Left renal cortex interstitium (tissue), 4 donors: Measurements from ENCODE around the gene TTC9. TPM values are rescaled to one million over a fixed set of nuclear protein-coding genes. Genes with fewer than 3 reads are reported as not detected.

Source experiments
- DNase-seq, 4 donors: peaks; one replicate each; pipeline ENCODE4 v3.0.0-alpha.2; 2013; ENCODE audit warnings: low read depth in 4 of 4, low spot score in 2 of 4, missing footprints in 1 of 4
- polyA plus RNA-seq, 4 donors: library from polyadenylated mRNA; unstranded; fragments of 120-200 nt; gene quantifications; one replicate each; pipeline ENCODE4 v1.2.1, GENCODE V29; 2013; ENCODE audit not compliant: insufficient read length in 4 of 4

The TTC9 gene
- polyA plus RNA-seq = 1 to 10 TPM; 3.0 to 3.8 (median 3.4) TPM

DNA sequence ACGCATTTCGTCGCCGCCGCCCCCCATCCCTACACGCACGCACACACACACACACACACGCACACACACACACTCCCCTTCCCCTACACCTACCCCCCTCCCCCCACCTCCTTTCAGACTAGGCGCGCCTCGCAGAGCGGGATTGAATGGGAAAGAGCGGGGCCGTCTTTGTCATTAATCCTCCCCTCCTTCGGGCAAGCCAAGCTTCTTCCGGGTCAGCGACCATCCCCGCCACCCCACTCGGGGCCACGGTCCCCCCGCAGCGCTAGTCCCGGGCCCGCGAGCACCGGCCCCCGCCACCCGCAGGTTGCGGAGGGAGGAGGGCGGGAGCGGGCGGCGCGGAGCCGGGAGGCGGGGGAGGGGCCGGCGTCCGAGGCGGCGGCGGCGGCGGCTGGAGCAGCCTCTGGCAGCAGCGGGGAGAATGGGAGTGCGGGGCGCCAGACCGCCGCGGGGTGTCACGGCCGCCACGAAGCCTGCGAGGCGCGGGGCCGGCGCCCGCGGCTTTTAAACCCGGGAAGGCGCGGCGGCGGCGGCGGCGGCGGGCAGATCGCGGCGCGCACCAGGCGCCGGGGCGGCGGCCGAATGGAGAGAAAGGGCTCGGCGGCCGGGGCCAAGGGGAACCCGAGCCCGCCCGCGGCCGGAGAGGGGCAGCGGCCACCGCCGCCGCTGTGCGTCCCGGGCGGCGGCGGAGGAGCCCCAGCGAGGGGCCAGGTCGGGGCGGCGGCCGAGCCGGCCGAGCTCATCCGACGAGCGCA, at the start of gene TTC9:
Gene TTC9 (plus strand): TSS at position 369 of the 755 bp plus-strand sequence. CDS start 214 bp downstream, at position 583.
- no peak for DNase-seq

DNA sequence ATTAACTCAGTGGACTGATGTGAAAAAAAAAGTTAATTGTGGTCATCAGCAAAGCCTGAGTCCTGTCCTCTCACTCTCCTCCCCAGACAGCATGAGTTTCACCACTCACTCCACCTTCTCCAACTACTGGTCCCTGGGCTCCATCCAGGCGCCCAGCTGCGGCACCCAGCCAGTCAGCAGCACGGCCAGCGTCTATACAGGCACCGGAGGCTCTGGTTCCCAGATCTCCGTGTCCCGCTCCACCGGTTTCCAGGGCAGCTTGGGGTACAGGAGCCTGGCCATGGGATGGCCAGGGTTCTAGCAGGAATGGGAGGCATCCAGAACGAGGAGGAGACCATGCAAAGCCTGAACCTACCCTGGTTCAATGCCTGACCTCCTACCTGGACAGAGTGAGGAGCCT, 47.3 kb upstream of the TTC9 start:
- no peak for DNase-seq

DNA sequence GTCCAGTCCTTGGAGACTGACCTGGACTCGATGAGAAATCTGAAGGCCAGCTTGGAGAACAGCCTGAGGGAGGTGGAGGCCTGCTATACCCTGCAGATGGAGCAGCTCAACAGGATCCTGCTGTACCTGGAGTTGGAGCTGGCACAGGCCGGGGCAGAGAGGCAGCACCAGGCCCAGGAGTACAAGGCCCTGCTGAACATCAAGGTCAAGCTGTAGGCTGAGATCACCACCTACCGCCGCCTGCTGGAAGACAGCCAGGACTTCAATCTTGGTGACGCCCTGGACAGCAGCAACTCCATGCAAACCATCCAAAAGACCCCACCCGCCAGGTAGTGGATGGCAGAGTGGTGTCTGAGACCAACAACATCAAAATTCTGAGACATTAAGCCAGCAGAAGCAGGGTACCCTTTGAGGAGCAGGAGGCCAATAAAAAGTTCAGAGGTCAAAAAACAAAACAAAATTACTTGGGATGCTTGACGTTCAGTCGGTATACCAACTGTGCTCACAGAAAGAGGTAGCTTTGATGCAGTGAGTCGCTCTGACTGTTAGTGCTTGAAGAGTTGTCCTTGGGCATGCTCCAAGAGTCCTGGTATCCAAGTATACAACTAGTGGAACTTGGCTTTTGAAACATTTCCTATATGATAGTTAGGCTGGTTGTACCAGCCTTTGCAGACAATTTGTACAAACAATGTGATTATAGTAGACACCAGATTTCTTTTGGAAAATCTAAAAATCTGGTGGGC, 46.1 kb upstream of the TTC9 start:
- no peak for DNase-seq

DNA sequence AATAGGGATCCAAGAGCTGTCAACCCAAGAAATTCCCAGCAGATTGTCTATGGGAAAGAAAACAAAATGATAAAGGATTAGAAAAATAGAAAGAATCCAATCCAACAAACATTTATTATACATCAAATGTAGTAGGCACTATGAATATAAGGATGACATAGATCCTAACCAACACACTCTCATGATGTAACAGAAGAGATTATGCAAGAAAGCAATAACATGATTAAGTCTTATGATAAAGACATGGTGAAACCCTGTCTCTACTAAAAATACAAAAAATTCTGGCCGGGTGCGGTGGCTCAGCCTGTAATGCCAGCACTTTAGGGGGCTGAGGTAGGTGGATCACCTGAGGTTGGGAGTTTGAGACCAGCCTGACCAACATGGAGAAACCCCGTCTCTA, 44.0 kb upstream of the TTC9 start:
- DNase-seq = no peak

DNA sequence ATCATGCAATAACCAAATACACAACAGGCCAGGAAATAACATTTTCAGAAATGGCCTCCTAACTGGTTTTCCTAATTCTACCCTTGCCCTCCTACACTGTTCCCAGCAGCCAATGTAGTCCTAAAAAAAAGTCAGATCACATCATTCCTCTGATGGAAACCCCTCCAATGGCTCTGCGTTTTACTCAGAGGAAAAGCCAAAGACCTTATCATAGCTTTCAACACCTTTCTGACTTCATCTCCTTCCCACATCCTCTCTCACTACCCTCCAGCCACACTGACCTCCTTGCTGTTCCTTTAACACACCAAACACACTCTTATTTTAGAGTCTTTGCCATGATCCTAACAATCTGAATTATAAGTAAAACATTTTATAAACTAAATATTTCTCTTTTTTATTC, 42.4 kb upstream of the TTC9 start:
- DNase-seq = no peak

DNA sequence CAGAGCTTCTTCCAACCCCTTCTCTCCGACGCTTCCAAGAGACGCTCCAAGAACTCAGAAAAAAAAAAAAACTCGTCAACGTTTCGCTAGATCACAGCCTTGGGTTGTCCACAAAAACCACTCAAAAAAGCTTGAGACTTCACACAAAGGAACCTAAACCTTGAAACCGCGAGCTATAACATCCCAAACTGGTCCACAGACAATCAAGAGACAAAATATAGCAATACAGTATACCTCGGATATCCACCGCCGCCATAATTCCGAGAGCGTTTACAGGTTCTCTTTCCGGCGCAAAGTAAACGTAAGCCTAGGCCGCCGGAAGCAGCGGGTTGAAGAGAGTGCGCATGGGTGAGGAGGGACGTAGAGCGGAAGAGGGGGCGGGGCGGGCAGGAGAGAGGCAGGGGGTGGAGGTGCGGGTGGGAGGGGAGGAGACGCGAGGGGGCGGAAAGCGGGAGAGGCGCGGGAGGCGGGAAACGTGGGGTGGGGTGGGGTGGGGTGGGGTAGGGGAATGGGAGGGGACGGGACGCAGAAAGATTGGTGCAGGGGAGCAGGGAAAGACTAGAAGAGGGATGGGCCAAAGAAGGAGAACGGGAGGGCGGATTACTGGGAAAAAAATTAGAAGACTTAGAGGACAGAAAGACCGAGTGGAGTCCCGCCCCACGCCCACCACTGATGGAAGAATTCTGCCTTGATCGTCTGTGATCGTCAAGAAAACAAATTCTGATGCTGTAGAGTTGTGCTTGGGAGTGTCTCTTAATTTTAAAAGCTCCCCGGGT, 41.1 kb upstream of the TTC9 start, which contains the start of gene MED6:
Gene MED6 (minus strand): TSS at position 274 of the 776 bp plus-strand sequence. CDS start 18 bp downstream, at position 256.
- peak; percentile 68 to 93 (median 76) for DNase-seq

DNA sequence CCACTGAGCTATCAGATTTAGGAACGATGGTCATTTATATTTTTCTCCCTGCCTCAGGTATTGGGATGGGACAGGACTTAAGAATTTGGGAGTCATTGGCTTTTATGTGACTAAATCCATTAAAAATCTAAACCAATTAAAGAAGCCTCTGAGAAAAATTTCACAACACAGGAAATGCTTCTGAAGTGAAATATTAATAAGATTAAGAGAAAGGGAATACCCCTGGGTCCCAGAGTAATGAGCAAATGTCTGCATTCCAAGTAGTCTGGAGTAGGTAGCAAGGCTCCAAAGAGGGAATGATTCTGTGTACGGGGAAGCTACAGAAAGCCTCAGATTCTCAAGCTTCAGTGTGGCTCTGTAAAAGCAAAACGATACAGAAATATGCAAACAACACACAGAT, 40.6 kb upstream of the TTC9 start:
- peak in 1 of 4 donors; percentile 4 for DNase-seq

DNA sequence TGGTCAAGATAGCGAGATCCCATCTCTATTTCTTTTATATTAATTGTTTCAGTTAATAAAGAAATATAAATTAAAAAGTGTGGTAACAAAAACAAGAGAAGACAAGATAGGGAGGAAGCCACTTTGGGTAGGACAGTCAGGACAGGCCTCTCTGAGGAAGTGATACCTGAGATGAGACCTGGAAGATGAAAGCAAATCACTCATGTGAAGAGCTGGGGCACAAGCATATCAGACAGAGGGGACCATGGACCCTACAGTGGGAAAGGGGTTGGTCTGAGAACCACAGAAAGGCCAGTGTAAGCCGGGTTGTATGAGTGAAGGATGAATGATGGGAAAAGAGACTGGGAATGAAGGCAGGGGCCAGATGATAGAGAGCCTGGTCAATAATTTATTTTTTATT, 39.5 kb upstream of the TTC9 start:
- no peak for DNase-seq

DNA sequence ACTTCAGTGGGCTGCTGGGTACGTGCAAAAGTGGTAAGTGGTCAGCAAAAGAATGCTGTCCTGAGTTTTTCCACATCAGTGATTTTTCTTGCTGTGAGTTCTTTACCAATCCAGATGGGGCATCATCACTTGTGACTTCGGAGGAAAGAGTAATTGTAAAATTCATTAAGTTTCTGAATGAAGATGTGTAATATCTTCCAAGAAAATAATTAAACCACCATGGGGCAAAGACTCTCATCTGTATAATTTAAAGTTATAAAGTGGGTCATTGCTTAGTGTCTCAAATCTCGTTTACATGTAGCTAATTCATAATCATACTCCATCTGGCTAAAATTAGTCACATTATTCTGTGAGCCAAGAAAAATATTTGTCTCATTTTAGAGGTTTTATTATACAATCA, 30.5 kb upstream of the TTC9 start:
- DNase-seq = no peak

DNA sequence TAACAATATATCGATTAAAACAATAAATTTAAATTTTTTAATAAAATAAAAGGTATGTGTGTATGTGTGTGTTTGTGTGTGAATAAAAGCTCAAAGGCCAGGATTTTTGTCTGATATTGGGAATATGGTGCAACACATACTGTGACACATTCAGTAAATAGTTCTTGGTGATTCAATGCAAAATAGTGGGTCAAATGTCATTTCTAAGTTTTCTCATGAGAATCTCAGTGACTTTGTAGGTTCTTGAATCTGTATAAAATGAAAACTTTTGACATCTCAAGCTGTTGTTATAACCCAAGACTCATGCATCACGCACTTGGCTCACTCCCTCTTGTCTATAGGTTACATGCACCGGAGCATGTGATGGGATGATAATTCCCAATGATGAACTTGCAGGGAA, 25.1 kb upstream of the TTC9 start:
- no peak for DNase-seq

DNA sequence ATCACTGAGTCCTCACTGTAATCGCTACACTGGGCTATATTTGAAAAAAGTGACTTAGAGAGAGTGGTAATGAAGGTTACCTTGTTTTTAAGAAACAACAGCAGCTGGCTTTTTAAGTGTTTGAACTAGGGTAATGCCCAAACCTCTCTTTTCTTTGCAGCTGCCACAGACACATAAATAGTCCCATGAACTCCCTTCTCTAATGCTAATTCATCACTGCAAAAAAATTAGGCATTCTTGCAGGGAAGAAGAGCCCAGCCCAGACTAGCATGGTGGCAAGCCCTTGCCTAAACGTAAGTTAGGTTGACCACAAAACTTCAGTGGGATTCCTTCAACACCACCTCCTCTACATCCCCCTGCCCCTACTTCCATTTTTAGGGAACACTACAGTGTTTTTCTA, 23.4 kb upstream of the TTC9 start:
- DNase-seq = no peak

DNA sequence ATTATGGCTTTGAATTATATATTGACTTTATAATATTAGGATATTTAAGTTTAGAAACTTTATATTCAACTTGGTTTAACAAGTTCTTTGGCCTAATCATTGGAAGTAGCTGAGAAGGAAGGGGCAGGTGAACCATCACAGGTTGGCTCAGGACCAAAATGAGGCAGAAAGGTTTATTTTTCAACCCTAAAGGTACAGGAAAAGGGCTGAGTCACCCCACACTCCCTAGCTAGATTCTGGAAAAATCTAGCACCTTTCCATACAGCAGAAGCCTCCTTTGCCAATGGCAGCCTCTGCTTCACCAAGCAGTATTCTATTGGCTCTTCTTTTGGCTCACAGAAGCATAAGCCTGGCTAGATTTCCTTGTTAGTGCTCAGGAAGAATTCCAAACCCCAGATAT, 22.0 kb upstream of the TTC9 start:
- DNase-seq = no peak

DNA sequence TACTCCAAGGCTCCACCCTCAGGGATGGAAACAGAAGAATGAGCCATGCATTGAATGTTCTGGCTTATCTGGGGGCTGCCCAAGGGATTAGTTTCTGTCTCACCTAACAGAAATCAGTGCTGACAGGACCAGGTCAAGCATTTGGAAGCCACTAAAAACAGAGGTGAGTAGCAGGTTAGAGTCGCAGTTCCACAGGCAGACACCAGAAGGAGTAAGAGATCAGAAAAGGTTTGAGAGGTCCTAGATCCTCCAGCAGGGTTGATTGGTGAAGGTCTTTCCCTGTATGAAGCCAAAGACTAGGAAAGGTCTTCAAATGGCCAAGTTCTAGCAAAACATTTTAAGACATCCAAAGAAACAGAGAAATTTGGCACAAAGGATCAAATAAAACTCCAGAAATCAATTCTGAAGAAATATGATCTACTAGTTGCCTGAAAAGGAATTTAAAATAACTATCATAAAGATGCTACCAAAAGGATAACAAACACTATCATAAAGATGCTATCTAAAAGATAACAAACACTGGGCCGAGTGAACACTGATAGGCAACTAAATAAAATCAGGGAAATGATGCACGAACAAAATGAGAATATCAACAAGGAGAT, 19.5 kb upstream of the TTC9 start:
- DNase-seq = no peak

DNA sequence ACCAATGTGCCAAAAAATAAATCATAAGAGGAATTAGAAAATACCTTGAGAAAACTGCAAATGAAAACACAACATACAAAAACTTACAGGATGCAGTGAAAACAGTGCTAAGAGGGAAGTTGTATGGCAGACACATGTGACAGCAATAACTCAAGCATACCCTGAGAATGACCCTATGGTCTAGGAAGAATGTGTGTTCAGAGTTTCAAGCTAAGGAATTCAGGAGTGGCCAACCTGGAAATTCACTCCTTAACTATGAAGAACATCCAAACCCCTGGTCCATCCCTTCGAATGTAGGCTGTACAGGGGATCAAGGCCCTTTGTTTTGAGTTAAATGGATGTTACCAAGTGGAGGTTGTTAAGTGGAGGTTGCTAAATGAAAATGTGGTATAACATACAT, 16.7 kb upstream of the TTC9 start:
- DNase-seq = no peak

DNA sequence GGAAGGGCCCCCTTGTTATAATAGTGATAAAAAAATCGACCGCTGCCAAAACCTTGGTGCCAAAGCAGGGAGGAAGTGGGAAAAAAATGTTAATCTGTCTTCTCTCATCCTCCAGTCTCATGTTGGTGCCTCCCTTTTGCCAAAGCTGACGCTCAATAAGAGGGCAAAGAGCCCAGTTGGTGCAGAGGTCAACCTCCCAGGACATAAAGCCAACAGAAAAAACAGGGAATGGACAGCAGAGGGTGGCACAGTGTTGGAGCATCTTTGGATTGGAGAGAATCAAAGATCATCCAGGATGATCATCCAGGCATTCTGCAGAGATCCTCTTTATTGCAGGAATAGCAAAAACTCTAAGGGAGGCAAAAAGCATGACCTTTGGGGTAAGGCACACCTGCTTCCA, 9.8 kb upstream of the TTC9 start:
- DNase-seq = no peak

DNA sequence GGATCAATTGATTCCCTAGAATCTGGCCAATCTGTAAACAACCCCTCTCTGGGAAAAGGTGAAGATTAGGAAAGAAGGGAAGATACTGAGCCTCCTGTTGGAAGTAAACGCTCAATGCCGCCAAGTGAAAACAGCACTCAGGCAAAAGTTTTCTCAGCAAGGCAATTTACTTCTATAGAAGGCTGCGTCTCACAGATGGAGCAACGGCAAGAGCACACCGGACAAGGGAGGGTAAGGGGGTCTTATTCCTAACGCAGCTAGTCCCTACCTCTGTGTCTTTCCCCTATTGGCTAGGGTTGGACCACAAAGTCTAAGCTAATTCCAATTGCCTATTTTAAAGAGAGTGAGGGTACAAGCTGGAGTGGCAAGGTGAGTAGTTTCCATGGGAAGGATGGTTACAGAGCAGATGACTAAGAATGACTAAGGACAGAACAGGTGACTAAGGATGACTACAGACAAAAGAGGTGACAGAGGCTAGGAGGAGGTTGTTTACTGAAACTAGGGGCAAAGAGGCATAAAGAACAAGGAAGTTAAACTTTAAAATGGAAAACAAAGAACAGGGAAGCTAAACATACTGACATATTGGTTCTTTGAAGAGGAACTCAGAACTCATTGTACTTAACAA, 5.6 kb upstream of the TTC9 start:
- no peak for DNase-seq

DNA sequence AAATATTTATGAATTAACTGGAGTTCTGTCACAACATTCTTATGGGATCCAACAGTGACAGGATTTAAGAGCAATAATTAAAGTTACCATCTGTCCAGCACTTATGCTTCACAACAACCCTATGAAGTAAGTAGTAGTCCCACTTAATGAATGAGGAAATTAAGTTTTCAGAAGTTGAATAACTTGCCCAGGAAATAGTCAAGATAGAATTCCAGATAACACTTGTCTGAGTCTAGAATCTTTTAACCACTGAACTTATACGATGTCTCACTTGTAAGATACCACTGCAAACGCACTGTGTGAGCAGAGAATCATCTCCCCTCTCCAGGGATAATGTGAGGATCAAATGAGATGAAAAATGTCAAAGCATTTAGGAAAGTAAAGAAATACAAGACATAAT, 3.3 kb upstream of the TTC9 start:
- no peak for DNase-seq

DNA sequence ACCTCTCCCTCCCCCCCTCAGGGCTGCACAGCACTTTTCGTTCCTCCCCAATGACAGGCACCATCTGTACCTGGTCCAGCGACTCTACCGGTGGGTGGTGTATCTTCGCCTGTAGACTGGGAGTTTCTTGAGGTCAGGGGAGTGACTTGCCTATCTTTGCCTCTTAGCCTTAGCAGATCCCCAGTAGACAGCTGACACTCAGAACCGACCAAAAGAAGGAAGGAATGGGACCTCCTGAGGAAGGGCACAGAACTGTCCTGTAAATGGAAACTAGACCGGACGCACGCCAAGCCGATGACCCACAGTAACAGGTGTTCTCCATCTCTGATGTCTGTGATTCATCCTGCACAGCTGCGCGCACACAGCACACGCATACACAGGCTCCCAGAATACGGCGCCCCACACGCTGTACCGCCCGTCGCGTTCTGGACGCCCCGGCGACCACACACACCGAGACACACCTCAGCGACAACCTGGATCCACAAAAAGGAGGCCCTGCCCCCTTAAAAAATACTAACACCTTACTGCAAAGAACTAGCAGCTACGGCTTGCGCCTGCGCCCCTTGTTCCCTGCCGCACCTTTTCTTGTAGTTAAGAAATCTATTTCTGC, 673 bp upstream of the TTC9 start:
- DNase-seq = peak in 1 of 4 donors; percentile 24

DNA sequence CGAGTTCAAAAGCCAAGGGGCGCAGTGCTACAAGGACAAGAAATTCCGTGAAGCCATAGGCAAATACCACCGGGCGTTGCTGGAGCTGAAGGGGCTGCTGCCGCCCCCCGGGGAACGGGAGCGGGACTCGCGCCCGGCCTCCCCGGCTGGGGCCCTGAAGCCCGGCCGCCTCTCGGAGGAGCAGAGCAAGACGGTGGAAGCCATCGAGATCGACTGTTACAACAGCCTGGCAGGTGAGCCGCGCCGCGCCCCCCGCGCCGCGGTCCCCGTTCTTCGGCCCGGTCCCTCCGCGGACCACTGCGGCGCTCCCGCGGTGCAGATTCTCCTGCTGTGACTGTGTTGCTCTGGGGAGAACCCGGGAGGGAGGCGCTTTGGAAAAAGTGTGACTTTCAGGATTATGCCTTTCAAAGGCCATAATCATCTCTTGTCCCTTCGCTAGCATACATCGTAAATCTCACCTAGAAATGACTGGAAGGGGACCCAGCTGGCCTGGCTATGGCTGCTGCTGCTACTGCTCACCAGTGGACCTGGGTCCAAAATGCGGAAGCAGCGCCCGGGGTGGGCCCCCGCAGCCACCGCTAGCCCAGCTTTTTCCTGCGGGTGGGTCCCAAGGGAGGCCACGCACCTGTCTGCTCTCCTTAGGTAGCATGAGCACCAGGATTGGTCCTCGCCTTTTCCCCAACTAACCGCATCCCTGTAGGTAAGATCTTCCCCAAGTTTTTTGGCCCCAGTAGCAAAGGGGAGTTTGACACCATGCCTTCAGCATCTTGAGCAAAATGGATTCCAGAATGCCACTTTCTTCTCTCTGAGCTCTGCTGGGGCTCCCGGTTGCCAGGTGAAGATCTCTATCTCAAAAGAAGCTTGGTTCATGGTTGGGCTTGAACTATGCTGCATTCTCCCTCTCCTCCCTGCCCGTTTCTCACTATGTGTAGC, 853 bp downstream of the TTC9 start:
- no peak for DNase-seq
